NOMO-1 treated with DMSO at 0.1 percent for 48 hours (cell line): ENCODE data around the gene ZBTB20.
"Not testable (repeated sequence)": the region's sequence is repeated elsewhere in the genome, so short reads cannot be mapped to it uniquely, and the experiment has no call there.

Source experiments
- DNase-seq: peaks from one replicate; lab custom pipeline; 2025; ENCODE audit not compliant: unreplicated experiment; lab: John Stamatoyannopoulos, UW

ZBTB20 gene

GRCh38 chr3:115147329-115148141 is 447 bp upstream of the ZBTB20 start:
- DNase-seq: peak; percentile 100

- peak; percentile 78 for DNase-seq
Measured at GRCh38 chr3:115146032-115146417, 1.1 kb downstream of the ZBTB20 start.

GRCh38 chr3:115141033-115141757 is 5.9 kb downstream of the ZBTB20 start:
- no peak for DNase-seq

GRCh38 chr3:115139072-115139471 is 8.0 kb downstream of the ZBTB20 start:
- DNase-seq: no peak

GRCh38 chr3:115134648-115135347 is 12.3 kb downstream of the ZBTB20 start:
- no peak for DNase-seq

GRCh38 chr3:115127208-115127607 is 19.9 kb downstream of the ZBTB20 start:
- DNase-seq: no peak

GRCh38 chr3:115120597-115120996 is 26.5 kb downstream of the ZBTB20 start:
- DNase-seq: no peak

GRCh38 chr3:115113367-115113766 is 33.7 kb downstream of the ZBTB20 start:
- DNase-seq: no peak

GRCh38 chr3:115111632-115112031 is 35.5 kb downstream of the ZBTB20 start:
- DNase-seq: no peak

GRCh38 chr3:115110830-115111229 is 36.3 kb downstream of the ZBTB20 start:
- DNase-seq: no peak

GRCh38 chr3:115110066-115110465 is 37.0 kb downstream of the ZBTB20 start:
- DNase-seq: not testable (repeated sequence)

GRCh38 chr3:115108614-115109013 is 38.5 kb downstream of the ZBTB20 start:
- DNase-seq: no peak

- no peak for DNase-seq
Measured at GRCh38 chr3:115102046-115102445, 45.0 kb downstream of the ZBTB20 start.

GRCh38 chr3:115100806-115101205 is 46.3 kb downstream of the ZBTB20 start:
- no peak for DNase-seq

GRCh38 chr3:115099986-115100571 is 47.0 kb downstream of the ZBTB20 start:
- DNase-seq: no peak

GRCh38 chr3:115099134-115099985 is 47.7 kb downstream of the ZBTB20 start:
- no peak for DNase-seq

GRCh38 chr3:115098354-115099073 is 48.6 kb downstream of the ZBTB20 start:
- no peak for DNase-seq

- DNase-seq: no peak
Measured at GRCh38 chr3:115095236-115095635, 51.9 kb downstream of the ZBTB20 start.

GRCh38 chr3:115092220-115092791 is 54.8 kb downstream of the ZBTB20 start:
- DNase-seq: peak; percentile 5
